Measurements from ENCODE around the gene PLEKHF1.
"Not testable (repeated sequence)": the region's sequence is repeated elsewhere in the genome, so short reads cannot be mapped to it uniquely, and the experiment has no call there.

Gene PLEKHF1, protein sequence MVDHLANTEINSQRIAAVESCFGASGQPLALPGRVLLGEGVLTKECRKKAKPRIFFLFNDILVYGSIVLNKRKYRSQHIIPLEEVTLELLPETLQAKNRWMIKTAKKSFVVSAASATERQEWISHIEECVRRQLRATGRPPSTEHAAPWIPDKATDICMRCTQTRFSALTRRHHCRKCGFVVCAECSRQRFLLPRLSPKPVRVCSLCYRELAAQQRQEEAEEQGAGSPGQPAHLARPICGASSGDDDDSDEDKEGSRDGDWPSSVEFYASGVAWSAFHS
- 14.9 to 40.8 reads per million in 2 donors for total RNA-seq

DNA sequence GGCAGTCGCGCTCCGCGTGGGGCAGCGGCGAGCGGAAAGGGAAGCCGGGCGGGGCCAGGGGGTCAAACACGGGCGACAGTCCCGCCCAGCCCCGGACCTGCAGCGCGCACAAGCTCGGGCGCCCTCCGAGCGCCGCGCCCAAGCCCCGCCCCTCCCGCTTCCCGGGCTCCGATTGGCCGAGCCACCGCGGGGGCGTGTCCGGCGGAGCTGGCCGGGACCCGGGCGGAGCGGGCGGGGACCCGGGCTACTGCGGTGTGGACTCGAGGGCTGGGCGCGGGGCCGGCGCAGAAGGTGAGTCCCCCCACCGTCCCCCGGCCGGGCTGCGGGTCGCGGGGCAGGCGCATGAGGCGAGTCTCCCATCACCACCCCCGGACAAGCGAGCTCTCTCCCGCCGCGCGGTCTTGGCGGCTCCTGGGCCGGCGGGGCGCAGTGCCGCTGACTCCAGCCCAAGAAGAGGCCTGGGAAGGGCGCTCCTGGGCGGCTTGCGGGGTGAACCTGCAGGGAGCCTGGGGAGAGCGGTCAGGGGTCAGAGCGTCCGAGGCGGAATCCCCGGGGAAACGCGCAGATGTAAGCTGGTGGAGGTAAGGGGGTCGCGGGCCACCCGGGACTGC lies at the start of gene PLEKHF1:
PLEKHF1 (plus strand) TSS at position 247 of the 611 bp plus-strand sequence. CDS start 8,379 bp downstream, outside the sequence.
- DNase-seq, result peak; percentile 76 to 86 (median 76)

DNA sequence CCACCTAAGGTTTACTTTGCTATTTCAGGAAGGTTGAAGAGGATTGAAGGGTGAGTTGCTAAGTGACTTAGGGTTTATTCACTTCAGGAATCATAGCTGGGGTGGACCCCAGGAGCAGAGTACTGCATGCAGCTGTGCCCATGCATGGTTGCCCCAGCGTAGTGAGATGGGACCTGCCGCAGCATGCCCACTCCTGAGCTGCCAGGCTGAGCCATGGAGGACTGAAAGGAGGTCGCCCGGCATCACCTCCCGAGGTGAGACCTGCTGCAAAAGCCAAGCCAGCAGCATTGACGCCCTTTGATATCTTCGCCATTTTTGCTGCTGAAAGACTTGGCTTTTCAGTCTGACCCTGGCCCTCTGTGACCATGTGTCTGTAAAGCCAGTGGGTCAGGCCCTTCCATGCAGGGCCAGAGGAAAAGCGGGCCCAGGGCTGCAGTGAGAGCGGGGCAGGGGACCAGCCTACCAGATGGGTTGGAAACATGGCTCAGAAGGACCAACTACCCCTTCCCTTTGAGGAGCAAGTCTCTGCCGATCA lies 49.3 kb upstream of the PLEKHF1 start:
- DNase-seq, result no peak

DNA sequence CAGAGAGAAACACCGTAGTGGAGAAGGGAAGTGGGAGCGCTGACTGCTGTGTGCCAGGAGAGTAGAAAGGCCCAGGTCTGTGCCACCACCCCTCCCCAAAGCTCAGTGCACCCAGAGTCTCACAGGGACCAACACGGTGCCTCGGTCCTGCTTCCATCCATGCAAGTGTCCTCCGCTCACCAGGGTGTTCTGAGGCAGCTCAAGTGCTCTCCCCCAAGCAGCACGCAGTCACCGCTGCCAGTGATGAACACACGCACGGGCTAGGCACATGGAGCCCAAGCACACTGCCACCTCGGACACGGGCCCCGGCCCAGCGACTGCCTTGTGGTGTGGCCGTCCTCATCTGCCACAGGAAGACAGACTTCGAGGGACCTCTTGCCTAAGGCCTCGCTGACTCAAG lies 48.7 kb upstream of the PLEKHF1 start:
- DNase-seq, result no peak

DNA sequence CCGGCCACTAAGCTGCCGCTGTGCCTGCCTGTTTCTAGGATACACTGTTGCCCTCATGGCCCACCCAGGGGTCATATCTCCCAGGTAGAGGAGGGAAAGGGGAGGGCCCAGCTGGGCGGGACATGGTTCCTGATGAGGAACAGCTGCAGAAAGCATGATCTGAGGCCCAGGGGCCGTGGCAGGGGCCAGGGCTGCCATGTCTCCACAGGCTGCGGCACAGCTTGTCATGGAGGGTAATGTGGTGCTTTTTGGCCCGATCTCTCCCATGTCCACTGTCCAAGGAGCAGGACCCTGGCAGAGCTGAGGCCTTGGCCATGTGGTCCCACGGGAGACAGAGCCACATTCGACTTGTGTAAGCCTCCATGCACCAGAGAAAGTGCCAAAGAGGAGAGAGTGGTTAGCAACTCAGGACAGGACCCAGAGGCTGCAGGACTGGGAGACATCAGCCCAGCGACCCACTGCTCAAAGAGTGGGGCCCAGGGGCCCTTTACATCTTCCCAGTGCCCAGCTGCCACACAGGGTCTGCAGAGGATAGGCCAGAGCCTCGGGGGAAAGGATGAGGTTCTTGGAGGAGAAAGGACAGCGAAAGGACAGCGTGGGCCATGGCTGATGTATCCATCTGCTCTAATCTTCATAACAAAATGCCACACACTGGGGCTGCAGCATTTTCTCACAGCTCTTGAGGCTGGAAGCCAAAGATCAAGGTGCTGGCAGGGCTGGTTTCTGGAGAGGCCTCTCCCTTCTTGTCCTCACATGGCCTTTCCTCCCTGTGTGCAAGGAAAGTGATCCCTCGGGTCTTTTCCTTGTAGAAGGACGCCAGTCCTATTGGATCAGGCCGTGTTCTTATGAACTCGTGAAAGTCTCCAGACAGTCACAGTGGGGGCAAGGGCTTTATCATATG lies 47.6 kb upstream of the PLEKHF1 start:
- DNase-seq, result no peak

DNA sequence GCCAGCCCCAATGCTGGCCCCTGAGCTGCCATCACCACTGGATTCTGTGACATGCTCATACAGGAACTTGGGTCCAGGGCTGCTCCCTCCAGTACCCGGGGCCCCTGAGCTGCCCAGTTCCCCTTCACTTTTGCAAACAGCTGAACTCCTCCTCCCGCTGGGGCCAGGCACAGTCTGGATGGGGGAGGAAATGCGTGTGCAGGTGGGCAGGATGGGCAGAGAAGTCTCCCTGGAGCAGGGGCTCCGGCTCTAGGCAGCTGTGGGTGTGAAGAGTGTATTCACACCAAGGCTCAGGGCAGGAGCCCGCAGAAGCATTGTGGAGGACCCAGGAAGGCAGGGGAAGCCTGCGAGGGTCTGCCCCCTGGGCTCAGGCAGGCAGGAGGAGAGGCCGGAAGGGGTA lies 46.8 kb upstream of the PLEKHF1 start:
- no peak for DNase-seq

DNA sequence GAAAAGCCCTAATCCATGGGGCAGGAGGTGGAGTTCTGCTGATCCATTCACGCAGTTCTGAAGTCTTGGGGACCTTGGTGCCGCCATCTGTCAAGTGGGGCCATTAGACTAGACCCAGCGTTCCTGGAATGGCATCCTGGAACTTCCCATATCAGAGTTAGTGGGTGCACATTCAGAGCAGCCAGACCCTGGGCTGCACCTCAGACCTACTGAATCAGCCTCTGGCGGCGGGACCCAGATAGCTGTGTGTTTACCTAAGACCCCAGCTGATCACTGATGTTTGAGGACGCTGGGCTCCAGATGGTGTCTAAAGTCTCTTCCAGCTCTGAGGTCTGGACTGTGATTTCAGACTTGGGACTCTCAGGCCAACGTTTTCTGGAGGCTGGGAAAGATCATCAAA lies 46.4 kb upstream of the PLEKHF1 start:
- no peak for DNase-seq

DNA sequence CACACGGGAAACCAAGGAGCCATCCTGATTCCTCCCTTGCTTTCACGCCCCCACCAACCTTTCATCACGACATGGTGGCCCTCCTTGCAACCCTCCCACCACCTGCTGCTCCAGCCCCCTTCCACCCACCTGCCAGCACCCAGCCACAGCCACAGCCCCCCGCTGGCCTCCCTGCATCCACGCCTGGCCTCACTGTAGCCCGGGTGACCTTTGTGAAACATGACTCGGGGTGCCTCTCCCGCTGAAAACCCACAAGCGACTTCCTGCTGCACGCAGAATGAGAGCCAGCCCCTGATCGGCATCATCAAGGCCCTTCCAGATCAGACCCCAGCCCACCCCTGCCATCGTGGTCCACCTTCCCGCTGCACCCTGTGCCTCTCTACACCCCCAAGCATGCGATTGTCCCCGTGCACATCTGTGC lies 44.3 kb upstream of the PLEKHF1 start:
- DNase-seq, result peak in 2 of 5 experiments; percentile 26 to 67

DNA sequence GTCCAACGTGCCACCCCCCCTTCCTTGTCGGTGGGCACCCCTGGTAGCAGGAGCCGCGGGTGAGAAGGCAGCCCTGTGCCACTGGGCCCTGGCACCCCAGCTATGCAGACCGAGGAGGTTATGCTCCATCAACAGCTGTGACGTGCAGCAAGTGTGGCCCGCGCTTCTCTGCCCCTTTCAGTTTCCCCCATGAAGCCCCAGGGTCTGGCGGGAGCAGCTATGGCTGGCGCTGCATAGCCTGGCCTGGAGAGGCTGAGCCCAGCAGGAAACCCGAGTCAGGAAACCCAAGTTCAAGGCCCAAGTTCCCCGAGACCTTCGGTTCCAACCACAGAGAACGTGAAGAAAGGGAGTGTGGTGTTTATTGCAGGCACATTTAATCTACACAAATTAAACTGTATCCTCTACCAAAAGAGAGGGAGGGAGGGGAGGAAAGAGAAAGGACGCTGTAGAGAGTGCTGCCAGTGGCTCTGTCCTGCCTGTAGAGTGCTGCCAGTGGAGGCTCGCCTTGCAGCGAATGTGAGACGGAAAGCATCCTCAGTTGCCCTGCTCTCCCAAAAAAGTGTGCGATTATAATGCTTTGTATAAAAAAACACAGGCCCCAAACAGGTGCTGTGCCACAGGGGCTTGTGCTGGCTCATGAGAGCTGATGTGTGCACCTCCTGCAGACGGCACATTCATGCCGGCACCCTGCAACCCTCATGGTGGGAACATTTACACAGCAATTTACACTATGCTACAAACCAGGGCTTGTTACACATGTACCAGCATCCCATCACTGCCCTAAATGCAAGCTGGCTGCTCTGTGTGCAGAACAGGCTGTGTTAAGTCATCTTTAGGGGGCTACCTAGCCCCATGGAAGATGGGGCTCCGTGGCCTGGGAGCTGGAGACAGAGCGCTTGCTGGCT lies 42.8 kb upstream of the PLEKHF1 start:
- peak in 2 of 5 experiments; percentile 48 to 73 for DNase-seq

DNA sequence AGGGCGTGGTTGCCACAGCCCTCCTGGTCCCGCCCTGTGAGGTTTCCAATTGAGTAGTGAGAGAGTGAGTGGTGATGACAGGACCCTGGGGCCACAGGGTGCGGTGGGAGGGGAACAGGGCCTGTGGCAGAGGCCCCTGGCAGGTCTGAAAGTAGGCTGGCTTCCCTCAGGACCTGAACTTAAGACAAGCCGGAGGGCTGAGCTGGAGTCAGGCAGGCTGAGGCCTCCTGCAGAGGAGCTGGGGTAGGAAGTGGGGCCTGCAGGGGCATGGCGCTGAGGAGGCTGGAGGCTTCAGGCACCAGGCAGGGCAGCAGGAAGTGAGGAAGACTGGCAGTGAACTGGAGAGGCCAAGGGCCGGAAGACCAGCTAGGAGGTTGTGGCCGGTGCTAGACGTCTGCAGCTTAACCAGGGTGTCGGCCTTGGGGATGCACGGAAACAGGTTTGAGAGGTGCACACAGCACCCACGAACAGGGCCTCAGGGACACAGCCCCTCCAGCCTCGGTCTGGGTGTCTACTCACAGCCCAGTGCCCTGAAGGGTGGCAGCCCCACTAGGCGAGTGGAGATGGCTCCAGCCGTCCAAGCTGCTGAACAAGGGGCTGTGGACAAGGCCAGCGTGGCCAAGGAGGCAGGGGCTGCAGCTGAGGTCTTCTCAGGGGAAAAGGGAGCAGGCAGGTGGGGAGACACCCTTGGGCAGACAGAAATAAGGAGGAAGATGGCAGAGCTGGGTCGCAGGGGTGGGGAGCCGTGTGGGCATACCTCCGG lies 41.4 kb upstream of the PLEKHF1 start:
- peak in 3 of 5 experiments; percentile 42 to 89 (median 53) for DNase-seq

DNA sequence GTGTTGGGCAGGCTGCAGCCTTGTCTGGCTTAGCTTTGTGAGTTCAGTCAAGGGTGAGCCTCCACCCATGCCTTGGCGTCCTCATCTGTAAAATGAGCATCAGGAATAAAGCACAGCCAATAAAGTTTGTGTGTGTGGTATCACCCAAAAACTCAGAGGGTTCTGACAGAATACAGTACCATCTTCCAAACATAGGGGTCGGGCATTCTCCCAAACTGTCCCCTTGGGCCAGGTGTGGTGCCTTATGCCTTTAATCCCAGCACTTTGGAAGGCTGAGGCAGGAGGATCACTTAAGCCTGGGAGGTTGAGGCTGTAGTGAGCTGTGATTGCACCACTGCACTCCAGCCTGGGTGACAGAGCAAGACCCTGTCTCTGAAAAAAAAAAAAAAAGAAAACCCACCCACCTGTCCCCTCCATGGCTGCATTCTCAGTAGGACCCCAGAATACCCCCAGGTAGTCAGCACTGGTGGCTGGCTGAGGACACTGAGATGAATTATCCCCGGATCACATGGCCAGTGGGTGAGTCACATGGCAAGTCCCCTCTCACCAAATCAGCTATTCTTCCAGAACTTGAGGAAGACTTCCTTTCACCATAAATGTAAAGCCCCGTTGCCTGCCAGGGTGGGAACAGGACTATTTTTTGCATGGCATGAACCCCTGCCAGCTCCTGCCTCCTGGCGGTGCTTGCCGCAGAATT lies 40.6 kb upstream of the PLEKHF1 start:
- no peak for DNase-seq

DNA sequence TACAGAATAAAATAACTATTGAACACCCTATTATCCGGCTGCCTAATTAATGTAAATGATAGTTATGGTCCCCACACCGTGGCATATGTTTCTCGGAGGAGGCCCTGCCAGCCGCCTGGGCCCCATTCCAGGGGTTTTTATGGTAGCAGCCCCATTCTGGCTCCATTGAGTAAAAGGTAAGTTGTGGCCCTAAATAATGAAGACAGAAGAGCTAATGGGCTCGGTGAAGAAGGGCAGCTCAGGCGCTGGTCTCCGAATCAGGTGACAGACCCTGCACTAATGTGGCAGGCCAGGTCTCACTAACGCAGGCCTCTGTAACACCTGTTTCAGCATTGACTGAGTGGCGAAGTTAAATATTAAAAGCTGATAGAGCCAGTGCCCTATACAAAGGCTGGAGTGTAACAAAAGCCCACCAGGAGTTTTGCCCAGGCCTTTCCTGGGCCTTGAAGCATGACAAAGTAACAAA lies 40.0 kb upstream of the PLEKHF1 start:
- no peak for DNase-seq

DNA sequence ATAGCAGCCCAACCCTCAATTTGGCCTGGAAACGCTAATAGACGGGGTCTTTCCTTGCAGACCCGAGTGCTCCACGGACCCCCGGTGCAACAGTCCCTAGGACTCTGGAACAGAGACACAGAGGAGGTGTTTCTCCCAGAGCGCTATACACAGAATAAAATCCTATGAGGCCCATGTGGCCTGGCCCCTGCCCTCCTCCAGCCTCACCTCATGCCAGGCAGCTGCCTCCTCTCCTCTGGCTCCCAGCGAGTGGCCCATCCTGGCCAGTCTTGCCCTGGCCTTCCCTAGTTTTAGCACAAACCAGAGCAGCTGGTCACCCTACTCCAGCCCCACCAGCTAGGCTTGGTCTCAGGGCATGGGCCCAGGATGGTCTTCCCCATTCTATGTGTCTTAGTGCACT lies 38.9 kb upstream of the PLEKHF1 start:
- no peak for DNase-seq

DNA sequence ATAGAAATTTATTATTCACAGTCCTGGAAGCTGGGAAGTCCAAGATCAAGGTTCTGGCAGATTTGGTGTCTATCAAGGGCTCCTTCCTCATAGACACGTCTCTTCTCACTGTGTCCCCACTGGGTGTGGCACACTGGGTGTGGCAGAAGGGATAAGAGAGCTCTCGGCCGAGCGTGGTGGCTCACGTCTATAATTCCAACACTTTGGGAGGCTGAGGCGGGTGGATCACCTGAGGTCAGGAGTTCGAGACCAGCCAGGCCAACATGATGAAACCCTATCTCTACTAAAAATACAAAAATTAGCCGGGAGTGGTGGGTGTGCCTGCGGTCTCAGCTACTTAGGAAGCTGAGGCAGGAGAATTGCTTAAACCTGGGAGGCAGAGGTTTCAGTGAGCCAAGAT lies 38.4 kb upstream of the PLEKHF1 start:
- DNase-seq, result not testable (repeated sequence)

DNA sequence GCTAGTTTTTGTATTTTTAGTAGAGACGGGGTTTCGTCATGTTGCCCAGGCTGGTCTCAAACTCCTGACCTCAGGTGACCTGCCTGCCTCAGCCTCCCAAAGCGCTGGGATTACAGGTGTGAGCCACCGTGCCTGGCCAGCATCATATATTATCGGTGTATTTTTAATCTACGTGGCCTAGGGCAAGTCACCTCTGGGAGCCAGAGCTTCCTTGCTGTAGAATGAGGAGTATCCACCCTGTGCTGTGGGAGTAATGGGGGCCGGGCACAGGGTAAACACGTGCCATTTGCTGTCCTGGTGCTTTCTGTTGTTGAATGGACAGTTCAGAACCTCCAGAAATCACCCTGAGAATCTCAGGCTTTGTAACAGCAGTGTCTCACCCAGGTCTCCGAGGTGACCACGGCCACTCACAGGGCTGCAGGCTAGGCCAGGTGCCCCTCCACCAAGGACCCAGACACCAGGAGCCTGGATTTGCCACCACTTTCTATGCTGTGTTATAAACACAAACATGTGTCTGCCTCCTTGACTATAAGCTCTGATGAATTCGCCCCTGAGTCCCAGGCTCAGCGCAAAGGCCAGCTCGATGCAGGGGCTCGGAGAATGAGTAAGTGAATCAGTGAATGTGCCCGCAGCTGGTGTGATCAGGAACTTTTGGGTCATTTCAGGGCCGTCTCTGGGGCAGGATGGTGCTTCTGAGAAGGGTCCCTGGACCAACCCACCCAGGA lies 36.4 kb upstream of the PLEKHF1 start:
- no peak for DNase-seq

DNA sequence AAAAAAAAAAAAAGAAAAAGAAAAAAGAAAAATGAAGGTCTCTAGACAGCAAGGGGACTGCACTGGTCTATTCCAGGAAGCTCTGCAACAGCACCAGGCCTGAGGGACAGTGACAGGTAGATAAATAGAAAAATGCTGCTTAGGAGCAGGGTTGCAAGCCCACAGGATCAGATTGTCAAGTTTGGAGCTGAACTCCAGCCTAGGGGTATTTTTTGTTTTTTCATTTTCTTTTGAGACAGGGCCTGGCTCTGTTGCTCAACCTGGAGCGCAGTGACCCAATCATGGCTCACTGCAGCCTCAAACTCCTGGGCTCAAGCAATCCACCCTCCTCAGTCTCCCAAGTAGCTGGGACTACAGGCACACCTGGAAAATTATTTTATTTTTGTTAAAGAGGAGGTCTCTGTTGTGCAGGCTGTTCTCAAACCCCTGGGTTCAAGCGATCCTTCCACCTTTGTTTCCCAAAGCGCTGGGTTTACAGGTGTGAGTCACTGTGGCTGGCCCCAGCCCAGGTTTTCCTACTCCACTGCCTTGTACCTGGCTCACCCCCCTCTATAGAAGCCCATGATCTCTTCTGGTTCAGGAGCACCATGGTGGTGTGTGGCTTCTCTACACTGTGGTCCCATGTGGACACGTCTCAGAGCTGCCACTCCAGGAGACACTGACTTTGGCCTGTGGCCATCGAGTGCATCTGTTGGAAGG lies 35.3 kb upstream of the PLEKHF1 start:
- no peak for DNase-seq

DNA sequence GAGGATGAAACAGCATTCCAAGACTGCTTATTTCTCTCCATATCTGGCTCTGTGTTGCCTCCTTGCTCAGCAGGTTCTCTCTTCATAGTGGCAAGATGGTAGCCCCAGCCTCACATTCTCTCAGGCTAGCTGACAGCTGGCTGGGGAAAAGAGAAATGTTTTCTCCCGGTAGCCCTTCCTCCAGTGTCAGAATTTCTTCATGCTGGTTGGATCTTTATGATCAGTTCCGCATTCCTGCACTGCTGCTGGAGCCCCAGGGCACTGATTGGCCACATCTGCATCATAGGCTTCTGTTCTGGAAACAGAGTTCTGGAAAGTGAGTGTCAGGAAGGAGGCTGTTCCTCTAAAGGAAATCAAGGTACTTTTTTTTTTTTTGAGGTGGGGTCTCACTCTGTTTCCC lies 34.6 kb upstream of the PLEKHF1 start:
- no peak for DNase-seq

DNA sequence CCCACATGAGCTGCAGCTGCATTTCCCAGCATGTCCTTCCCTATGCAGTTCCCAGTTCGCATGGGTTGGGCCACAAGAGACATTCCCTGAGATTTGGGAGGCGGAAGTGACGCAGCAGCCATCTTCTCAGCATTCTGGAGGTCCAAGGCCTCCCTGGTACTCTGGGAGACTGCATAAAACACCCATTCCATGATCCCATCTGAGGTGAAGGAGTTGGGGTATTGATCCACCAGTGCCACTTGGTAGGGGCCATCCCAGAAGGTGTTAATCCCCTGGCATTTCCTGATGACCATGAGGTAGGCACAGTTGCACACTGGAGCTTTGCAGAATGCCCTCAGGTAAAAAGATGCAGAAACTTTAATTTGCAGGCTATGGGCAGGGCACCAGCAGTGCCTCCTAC lies 33.8 kb upstream of the PLEKHF1 start:
- no peak for DNase-seq

DNA sequence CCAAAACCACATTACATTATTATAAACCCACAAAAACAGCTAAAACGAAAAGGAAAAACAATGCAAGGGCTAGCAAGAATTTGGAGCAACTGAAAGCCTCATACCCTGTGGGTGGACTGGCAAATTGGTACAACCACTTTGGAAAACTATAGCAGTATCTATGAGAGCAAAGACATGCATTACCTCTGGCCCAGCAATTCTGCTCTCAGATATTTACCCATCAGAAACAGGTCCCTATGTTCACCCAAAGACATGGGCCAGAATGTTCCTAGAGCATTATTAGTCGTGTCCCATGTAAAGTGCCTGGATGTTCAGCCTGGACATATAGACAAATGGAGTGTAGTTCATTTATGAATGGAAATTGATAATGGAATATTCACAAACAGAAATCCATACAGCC lies 31.3 kb upstream of the PLEKHF1 start:
- DNase-seq, result no peak

All from T-helper 2 cell (primary cell).